ENCODE data around the gene GIMAP7. TPM values are rescaled to one million over a fixed set of nuclear protein-coding genes. Genes with fewer than 3 reads are reported as not detected.
"Not testable (repeated sequence)": the region's sequence is repeated elsewhere in the genome, so short reads cannot be mapped to it uniquely, and the experiment has no call there.

The GIMAP7 gene
- total RNA-seq, 1 donor from 2014 or later, result 21.4 TPM

GRCh38 chr7:150503581-150503980, 11.1 kb upstream of the GIMAP7 start:
- DNase-seq (ENCODE audit: missing footprints), result no peak
- ATAC-seq, result no peak
- intact Hi-C loops (cut with DNase I), result no loop called here

GRCh38 chr7:150507947-150508602, 6.6 kb upstream of the GIMAP7 start:
- ATAC-seq, result no peak
- DNase-seq (ENCODE audit: missing footprints), result no peak
- intact Hi-C loops (cut with DNase I), result no loop called here

- no peak for ATAC-seq
- DNase-seq (ENCODE audit: missing footprints), result no peak
- intact Hi-C loops (cut with DNase I), result no loop called here
These were observed 3.6 kb upstream of the GIMAP7 start for GRCh38 chr7:150511048-150511447.

GRCh38 chr7:150513758-150514157, 914 bp upstream of the GIMAP7 start:
- ATAC-seq (no peak), DNase-seq (ENCODE audit: missing footprints) (no peak)
- intact Hi-C loops (cut with DNase I), result loop anchor here (2.0 kb wide), 1 partner anchor 63 kb away; the partner anchor contains the start of gene GIMAP8

GRCh38 chr7:150515248-150516147, 826 bp downstream of the GIMAP7 start:
- ATAC-seq, result peak; percentile 26
- intact Hi-C loops (cut with DNase I), result loop anchor here (2.0 to 5.0 kb wide), 3 partner anchors 52 to 117 kb away; partner anchors contain the start of genes GIMAP4, GIMAP6 and GIMAP8
- DNase-seq (ENCODE audit: missing footprints), result no peak

GRCh38 chr7:150516956-150517745, 2.5 kb downstream of the GIMAP7 start:
- ATAC-seq (no peak), DNase-seq (ENCODE audit: missing footprints) (no peak)
- intact Hi-C loops (cut with DNase I), result loop anchor here (5.0 kb wide), 2 partner anchors 50 to 115 kb away; partner anchors contain the start of genes GIMAP4 and GIMAP6

GRCh38 chr7:150519310-150519709, 4.6 kb downstream of the GIMAP7 start:
- ATAC-seq (no peak), DNase-seq (ENCODE audit: missing footprints) (no peak)
- intact Hi-C loops (cut with DNase I), result loop anchor here (5.0 kb wide), 2 partner anchors 48 to 113 kb away; partner anchors contain the start of genes GIMAP4 and GIMAP6

- intact Hi-C loops (cut with DNase I), result no loop called here
- ATAC-seq, result no peak
- no peak for DNase-seq (ENCODE audit: missing footprints)
These were observed 5.5 kb downstream of the GIMAP7 start for GRCh38 chr7:150520145-150520544.

GRCh38 chr7:150522931-150523330, 8.3 kb downstream of the GIMAP7 start:
- ATAC-seq; DNase-seq (ENCODE audit: missing footprints); intact Hi-C loops (cut with DNase I): not testable (repeated sequence)

- ATAC-seq (no peak), DNase-seq (ENCODE audit: missing footprints) (no peak)
- intact Hi-C loops (cut with DNase I), result no loop called here
These were observed 9.3 kb downstream of the GIMAP7 start for GRCh38 chr7:150524018-150524417.

- intact Hi-C loops (cut with DNase I), result no loop called here
- DNase-seq (ENCODE audit: missing footprints), result no peak
These were observed 17.0 kb downstream of the GIMAP7 start for GRCh38 chr7:150531704-150532103.

GRCh38 chr7:150538259-150538658, 23.6 kb downstream of the GIMAP7 start:
- no peak for DNase-seq (ENCODE audit: missing footprints)
- intact Hi-C loops (cut with DNase I), result no loop called here
- ATAC-seq, result no peak

More at GRCh38 chr7:150531704-150532103, 17.0 kb downstream of the GIMAP7 start:
- no peak for ATAC-seq

GRCh38 chr7:150553163-150553562, 38.5 kb downstream of the GIMAP7 start:
- no peak for DNase-seq (ENCODE audit: missing footprints)
- intact Hi-C loops (cut with DNase I), result no loop called here
- no peak for ATAC-seq

GRCh38 chr7:150556521-150557138, 42.0 kb downstream of the GIMAP7 start:
- peak; percentile 59 for ATAC-seq
- DNase-seq (ENCODE audit: missing footprints), result no peak
- intact Hi-C loops (cut with DNase I), result no loop called here

- intact Hi-C loops (cut with DNase I), result no loop called here
- ATAC-seq, result no peak
These were observed 45.8 kb downstream of the GIMAP7 start for GRCh38 chr7:150560486-150560885.

GRCh38 chr7:150562919-150563318, 48.2 kb downstream of the GIMAP7 start:
- ATAC-seq (no peak), DNase-seq (ENCODE audit: missing footprints) (no peak)
- intact Hi-C loops (cut with DNase I), result no loop called here

More at GRCh38 chr7:150560486-150560885, 45.8 kb downstream of the GIMAP7 start:
- no peak for DNase-seq (ENCODE audit: missing footprints)

- intact Hi-C loops (cut with DNase I), result no loop called here
- no peak for ATAC-seq
- no peak for DNase-seq (ENCODE audit: missing footprints)
These were observed 49.3 kb downstream of the GIMAP7 start for GRCh38 chr7:150564006-150564405.

GRCh38 chr7:150564566-150564965, 49.9 kb downstream of the GIMAP7 start:
- intact Hi-C loops (cut with DNase I), result no loop called here

More at GRCh38 chr7:150564566-150564965, 49.9 kb downstream of the GIMAP7 start:
- no peak for ATAC-seq
- no peak for DNase-seq (ENCODE audit: missing footprints)

All from Right ventricle myocardium inferior (tissue), 1 donor.